Stomach smooth muscle (tissue), 2 donors: Measurements from ENCODE around the gene ZNF366.

Source experiments
- H3K27ac ChIP-seq: one replicate; pipeline ENCODE4 v1.7.0; 2013; ENCODE audit warnings: mild to moderate bottlenecking, low read length, inconsistent platforms
- H3K27me3 ChIP-seq, 2 donors: one replicate each; pipeline ENCODE4 v1.7.0; 2013; ENCODE audit warnings: low read length in 2 of 2; ENCODE audit not compliant: insufficient read depth in 2 of 2, control insufficient read depth in 1 of 2
- H3K36me3 ChIP-seq, 2 donors: one replicate each; pipeline ENCODE4 v1.7.0; 2013; ENCODE audit warnings: low read length in 2 of 2; ENCODE audit not compliant: control insufficient read depth in 2 of 2, insufficient read depth in 2 of 2
- H3K4me1 ChIP-seq: one replicate; pipeline ENCODE4 v1.7.0; 2013; ENCODE audit warnings: low read length; ENCODE audit not compliant: control insufficient read depth, insufficient read depth
- H3K4me3 ChIP-seq, 2 donors: one replicate each; pipeline ENCODE4 v1.7.0; 2013; ENCODE audit warnings: low read length in 2 of 2
- H3K9ac ChIP-seq, 2 donors: one replicate each; pipeline ENCODE4 v1.7.0; 2013; ENCODE audit warnings: low read length in 2 of 2, mild to moderate bottlenecking in 1 of 2
- H3K9me3 ChIP-seq, 2 donors: one replicate each; pipeline ENCODE4 v1.7.0; 2013; ENCODE audit warnings: low read length in 2 of 2; ENCODE audit not compliant: control insufficient read depth in 2 of 2
- donor health status: healthy.
- donor health status: Pancreatic carcinoma.

The ZNF366 gene

DNA sequence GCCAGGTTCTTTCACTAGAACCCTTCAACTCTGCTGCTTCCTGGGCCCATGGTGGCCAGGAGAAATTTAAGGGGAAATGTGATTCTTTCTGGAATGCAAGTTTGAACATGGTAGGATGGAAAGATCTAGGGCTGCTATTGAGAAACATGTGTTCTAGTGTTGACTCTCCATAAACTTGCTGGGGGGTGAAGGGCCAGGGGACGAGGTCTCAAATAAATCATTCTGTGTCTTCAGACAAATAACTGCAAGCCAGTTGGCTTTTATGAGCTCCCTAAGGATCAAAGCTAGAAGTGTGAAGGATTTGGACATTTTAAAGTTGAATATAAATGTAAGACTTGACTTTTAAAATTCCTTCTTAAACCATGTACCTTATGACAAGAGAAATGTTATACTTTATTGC lies 78.5 kb downstream of the ZNF366 start:
- H3K9me3 ChIP-seq, result peaks cover 0 to 2% of the 10 kb centered on the region in 2 donors
- H3K27ac ChIP-seq, result no peak overlapping the region
- no peak overlapping the region for H3K9ac ChIP-seq

DNA sequence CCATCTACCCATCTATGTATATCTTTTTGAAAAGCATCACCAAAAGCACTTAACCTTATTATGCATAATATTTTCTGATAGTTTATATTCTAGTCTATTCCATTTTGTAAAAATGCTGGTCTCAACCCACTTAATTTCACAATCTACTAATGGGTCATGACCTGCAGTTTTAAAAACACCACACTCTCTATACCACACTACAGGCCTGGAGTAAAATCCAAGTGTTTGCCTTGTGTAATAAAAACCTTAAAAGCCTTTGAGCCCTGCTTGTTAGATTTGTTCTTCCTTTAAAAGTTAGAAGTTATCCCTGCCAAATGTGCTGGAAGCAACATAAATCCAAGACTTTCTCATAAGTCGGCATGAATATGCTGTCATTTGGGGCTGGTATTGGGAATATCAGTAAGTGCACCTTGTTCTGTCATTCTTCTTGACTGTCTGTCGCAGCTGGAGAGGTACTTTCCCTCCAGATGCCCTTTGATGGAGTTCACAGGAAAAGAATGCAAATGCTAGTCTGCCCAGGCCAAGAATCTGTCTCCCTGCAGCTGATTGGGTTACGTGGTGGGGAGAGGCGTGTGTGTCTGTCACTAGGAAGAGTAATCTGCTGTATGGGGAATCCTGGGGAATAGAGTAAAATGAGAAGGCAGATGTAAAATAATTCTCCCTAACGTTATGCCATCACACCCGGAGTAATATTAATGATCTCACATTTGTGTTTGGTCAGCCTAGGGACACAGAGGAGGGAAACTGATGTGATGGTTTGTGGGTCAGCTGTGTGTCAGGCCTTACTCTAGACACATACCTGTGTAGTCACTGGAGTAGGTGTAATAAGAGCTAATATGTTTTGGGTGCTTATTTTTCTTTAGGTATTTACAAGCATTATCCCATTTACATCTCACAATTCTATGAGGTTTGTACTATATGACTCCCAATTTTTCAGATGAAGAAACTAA lies 79.4 kb downstream of the ZNF366 start:
- Histone ChIP-seq H3K27ac (no peak overlapping the region), H3K36me3 (no peaks in the 10 kb centered on the region), H3K9me3 (peaks cover 0 to 2% of the 10 kb centered on the region in 2 donors), H3K4me3 (no peak overlapping the region), H3K9ac (no peak overlapping the region), H3K4me1 (peaks cover 4% of the 10 kb centered on the region), H3K27me3 (no peaks in the 10 kb centered on the region)

More for the DNA sequence above, 78.5 kb downstream of the ZNF366 start:
- Histone ChIP-seq H3K4me1 (peaks cover 4% of the 10 kb centered on the region), H3K27me3 (no peaks in the 10 kb centered on the region), H3K36me3 (no peaks in the 10 kb centered on the region), H3K4me3 (no peak overlapping the region)

DNA sequence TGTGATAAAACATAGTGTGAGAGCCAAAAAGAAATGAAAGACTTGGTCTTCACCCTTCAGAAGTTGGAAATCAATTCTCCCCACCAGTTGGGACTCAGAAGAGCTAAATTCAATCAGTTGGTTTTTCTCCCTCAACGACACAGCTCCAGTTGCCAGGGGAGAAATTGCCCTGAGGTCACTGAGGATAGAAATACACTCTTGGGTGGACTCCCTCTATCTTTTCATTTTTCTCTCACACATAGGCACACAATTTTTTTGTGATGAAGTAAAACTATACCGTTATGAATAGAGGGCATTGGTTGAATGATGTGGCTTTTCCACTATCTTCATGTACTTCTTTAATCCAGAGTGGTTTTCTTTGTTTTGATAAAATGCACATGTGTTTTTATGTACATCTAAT lies 80.2 kb downstream of the ZNF366 start:
- Histone ChIP-seq H3K27ac (no peak overlapping the region), H3K4me3 (no peak overlapping the region), H3K36me3 (no peaks in the 10 kb centered on the region), H3K9me3 (peaks cover 0 to 2% of the 10 kb centered on the region in 2 donors), H3K4me1 (peaks cover 4% of the 10 kb centered on the region), H3K9ac (no peak overlapping the region), H3K27me3 (no peaks in the 10 kb centered on the region)

DNA sequence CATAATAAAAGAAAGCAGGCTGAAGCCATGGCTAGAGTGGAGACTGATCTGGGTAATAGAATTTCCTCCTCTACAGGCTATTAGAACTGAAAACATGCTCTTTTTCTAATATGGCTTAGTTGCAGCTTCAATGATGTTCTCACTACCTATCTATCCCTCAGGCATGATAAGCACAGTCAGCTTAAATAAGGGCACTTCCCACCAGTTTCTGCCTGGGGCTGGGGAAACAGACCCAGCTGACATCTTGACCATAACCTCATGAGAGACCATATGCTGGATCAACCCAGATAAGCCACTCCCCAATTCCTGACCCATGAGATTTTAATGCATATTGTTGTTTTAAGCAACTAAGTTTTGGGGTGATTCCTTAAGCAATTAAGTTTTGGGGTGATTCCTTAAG lies 81.2 kb downstream of the ZNF366 start:
- H3K36me3 ChIP-seq, result no peaks in the 10 kb centered on the region
- peaks cover 4% of the 10 kb centered on the region for H3K4me1 ChIP-seq
- H3K9me3 ChIP-seq, result peaks cover 0 to 1% of the 10 kb centered on the region in 2 donors
- H3K9ac ChIP-seq, result no peak overlapping the region
- H3K4me3 ChIP-seq, result no peak overlapping the region
- no peaks in the 10 kb centered on the region for H3K27me3 ChIP-seq
- H3K27ac ChIP-seq, result no peak overlapping the region

DNA sequence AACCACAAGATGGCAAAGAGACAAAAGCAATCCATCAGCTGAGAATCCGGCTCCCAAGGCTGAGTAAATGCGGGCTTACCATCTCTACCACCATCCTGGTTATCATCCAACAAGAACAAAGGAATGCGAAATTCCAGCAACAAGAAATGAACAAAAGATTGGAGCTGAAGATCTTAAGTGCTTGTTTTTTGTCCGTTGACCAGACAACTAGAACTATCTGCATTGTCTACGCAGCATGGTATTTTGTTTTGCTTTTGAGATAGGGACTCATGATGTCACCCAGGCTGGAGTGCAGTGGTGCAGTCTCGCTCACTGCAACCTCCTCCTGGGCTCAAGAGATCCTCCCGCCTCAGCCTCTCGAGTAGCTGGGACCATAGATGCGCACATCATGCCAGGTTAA lies 88.9 kb downstream of the ZNF366 start:
- Histone ChIP-seq H3K27me3 (no peaks in the 10 kb centered on the region), H3K27ac (no peak overlapping the region), H3K4me3 (no peak overlapping the region), H3K9ac (no peak overlapping the region), H3K9me3 (no peaks in the 10 kb centered on the region), H3K4me1 (no peaks in the 10 kb centered on the region), H3K36me3 (no peaks in the 10 kb centered on the region)

DNA sequence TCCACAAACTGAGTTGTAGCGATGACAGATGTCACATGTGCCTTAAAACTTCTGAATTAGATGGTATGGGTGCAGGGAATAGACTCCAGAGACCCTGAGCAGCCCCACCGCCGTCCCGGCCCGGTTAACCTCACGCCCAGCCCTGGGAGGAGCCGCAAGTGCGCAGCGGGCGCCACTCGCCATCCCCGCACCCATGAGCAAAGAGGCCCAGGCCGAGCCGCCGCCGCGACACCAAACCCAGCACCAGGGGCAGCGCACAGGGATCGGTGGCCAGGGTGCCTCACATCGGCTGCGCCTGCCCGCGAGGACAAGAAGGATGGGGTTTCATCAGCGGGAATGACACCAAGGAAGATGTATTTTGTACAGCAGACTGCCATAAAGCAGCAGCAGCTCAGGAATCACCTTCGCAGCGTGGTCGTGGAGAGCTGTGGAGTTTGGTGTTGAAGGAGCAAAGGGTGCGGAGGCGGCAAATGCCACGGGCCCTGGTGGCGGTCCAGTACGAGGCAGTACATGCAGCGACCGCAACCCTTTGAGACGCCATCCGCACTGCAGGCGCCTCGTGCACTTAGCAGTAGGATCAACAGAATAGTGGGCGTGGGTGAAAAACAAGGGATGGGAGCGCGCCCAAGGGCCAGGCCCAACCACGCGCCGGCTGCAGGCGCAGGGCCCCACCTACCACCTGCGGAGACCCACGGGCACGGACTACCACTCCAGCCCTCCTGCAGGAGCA lies 89.7 kb downstream of the ZNF366 start:
- Histone ChIP-seq H3K36me3 (no peaks in the 10 kb centered on the region), H3K9me3 (no peaks in the 10 kb centered on the region), H3K27me3 (no peaks in the 10 kb centered on the region), H3K4me3 (no peak overlapping the region), H3K9ac (no peak overlapping the region), H3K27ac (no peak overlapping the region), H3K4me1 (no peaks in the 10 kb centered on the region)

DNA sequence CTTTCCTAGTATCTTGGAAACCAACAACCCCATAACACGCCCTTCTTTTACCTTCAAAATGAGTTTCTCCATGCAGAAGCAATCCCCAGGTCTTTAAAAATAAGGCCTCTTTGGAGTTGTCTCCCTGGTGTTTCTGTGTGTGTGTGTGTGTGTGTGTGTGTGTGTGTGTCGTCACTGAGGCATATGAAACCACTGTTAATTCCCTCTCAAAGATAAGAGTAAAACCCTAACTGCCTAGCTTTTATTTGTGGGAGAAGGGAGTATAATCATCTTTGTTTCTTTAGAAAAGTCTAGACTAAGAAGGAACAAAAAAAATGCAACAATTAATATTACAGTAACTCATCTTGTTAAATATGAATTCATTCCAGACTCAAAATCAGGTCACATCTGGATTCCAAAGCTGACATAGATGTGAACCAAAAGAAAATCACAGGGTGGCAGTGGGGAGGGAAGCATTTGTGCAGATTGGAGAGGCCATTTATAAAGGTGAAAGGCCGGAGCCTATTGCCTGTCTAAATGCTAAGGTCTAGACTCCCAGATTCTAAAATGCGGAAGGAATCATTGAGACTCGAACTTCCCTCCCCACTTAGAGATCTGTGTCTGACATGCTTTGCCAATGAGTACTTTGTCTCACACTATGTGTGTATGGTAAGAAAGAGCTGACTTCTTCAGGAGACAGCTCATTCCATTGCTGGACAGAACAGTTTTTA lies 91.4 kb downstream of the ZNF366 start:
- no peak overlapping the region for H3K27ac ChIP-seq
- no peaks in the 10 kb centered on the region for H3K27me3 ChIP-seq
- no peak overlapping the region for H3K4me3 ChIP-seq
- H3K9ac ChIP-seq, result no peak overlapping the region
- no peaks in the 10 kb centered on the region for H3K4me1 ChIP-seq
- H3K36me3 ChIP-seq, result no peaks in the 10 kb centered on the region
- H3K9me3 ChIP-seq, result no peaks in the 10 kb centered on the region

DNA sequence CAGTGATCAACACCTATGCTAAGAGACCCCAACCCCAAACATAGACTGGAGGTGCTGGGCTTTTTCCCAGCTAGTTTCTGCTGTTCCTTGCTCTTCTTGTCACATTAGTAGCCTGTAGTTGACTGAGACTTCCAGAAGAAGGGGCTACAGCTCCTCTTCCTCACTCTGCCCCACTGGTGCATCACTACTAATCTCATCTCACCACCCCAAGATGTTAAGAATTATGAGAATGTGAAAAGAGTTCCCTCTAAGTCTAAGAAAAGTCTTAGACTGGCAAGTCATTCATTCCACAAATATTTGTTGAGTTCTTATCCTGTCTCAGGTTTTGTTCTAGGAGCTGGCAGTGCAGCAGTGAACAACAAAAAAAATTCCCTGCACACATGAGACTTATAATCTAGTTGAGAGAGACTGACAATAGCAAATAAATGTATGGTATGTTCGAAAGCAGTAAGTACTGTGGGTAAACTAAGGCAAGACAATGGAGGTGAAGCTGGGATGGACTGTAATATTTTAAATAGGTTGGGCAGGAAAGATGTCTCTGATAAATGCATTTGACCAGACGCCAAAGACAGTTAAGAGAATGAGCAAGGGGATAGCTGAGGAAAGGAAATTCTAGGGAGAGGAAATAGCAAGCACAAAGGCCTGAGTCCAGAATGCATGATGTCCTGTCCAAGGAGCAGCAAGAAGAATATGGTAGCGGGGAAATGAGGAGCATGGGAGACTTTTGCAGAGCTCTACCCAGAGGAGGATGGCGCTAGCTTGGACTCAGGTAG lies 94.7 kb downstream of the ZNF366 start:
- Histone ChIP-seq H3K27me3 (no peaks in the 10 kb centered on the region), H3K9me3 (no peaks in the 10 kb centered on the region), H3K4me3 (no peak overlapping the region), H3K36me3 (no peaks in the 10 kb centered on the region), H3K9ac (no peak overlapping the region), H3K27ac (no peak overlapping the region), H3K4me1 (no peaks in the 10 kb centered on the region)

DNA sequence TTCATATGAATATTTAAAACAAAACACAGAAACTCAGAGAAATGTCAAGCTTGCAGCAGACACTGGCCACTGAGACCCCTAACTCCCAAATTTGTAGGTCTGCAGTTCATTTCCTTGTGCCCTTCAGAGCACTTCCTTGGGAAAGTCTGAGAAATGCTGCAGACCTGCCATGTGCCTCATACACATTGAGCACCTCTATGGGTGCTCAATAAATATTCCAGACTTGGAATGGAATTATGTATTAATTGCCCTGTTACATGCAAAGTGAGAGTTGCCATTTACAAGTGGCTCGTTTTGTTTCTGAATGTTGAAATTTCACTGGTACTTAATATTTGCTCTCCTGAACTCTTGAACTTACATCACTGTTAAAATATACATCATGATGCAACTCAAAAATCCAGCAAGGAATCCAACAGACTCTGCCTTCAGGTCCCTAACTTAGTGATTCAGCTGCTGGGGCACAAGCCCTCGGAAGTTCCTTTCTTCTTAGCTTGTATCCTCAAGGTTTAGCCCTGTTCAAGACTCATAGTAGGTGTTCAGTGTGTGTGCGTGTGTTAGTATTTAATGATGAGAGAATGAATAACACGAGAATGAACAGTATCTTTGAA lies 96.4 kb downstream of the ZNF366 start:
- H3K9me3 ChIP-seq, result no peaks in the 10 kb centered on the region

DNA sequence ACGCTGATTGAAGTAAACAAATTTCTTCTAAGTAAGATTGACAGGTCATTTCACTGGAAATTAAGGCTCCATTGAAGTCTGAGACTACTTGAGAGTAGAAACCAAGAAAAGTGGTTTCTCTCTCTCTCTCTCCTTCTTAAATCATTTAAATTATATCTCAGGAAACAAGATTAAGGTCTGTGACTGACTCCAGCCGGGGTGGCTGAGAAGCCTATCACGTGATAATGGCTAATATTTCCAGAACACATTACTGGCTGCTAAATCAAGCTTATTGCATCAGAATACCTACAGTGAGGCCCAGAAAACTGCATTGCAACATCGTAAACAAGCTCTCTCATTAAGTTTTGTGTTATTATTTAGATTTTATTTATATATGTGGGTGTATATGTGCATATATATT lies 98.6 kb downstream of the ZNF366 start:
- Histone ChIP-seq H3K9me3 (no peaks in the 10 kb centered on the region), H3K4me3 (no peak overlapping the region), H3K27ac (no peak overlapping the region), H3K27me3 (no peaks in the 10 kb centered on the region), H3K9ac (no peak overlapping the region), H3K4me1 (no peaks in the 10 kb centered on the region), H3K36me3 (no peaks in the 10 kb centered on the region)

More for the DNA sequence above, 96.4 kb downstream of the ZNF366 start:
- no peak overlapping the region for H3K4me3 ChIP-seq
- H3K4me1 ChIP-seq, result no peaks in the 10 kb centered on the region
- no peak overlapping the region for H3K27ac ChIP-seq
- no peak overlapping the region for H3K9ac ChIP-seq
- no peaks in the 10 kb centered on the region for H3K27me3 ChIP-seq
- no peaks in the 10 kb centered on the region for H3K36me3 ChIP-seq
